ENCODE results near the gene ALLC.

GRCh38 chr2:3730646-3731045 is 72.6 kb downstream of the ALLC start:
- TF ChIP-seq CTCF (IDR thresholded peaks at IDR 0.05) = no peak
- no peak for TF ChIP-seq EP300 (IDR thresholded peaks at IDR 0.05)
- TF ChIP-seq POLR2A (IDR thresholded peaks at IDR 0.05; ENCODE audit: low read depth) = no peak
- TF ChIP-seq POLR2AphosphoS5 (IDR thresholded peaks at IDR 0.05) = no peak
